Skin of body (tissue), 2 donors: ENCODE measurements around the gene CHSY3. TPM values are rescaled to one million over a fixed set of nuclear protein-coding genes. Genes with fewer than 3 reads are reported as not detected.

Source experiments
- DNase-seq: peaks from one replicate; lab custom pipeline; 2025; lab: John Stamatoyannopoulos, UW
- total RNA-seq: library from RNA; depleted of rRNA; stranded (reverse); fragments of >200 nt; gene quantifications from one replicate; pipeline ENCODE4 v1.2.3, GENCODE V29; 2014

The CHSY3 gene
- total RNA-seq, 1 donor from 2014 or later, result 9.6 TPM

DNA sequence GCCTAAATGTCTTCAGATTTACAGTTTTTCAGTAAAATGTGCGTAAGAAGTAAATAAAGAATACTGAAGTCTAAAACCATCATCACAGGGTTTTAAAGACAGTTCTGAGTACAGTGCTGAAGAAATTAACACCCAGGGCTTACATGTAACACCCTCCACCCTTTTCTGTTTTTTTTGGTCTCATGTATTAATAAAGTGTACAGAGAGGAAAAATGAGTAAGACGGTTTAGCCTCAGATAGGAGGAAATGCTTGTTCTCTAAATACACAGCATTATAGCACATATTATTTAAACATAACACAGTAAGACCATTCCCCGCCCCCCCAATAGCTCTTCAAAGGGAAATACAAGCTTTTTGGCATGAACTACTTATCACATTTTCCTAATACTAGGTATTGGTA is 119.3 kb downstream of the CHSY3 start:
- no peak for DNase-seq

DNA sequence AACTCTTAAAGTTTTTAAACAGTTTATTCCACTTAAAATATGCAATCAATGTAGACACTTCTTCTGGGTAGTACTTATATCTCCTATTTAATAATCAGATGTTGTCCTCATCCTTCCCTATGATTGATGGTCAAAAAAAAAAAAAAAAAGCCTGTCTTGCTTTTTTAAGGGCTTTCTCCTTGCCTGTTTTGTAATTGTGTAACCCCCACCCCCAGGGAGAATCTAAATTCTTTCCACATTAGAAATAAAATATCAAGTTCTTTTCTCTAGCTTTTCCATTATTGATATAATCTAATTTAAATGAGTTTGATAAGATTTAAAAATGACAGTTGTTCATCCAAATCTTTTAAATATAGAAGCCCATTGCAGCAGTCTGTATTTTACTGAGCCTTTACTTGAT is 119.7 kb downstream of the CHSY3 start:
- DNase-seq, result no peak

DNA sequence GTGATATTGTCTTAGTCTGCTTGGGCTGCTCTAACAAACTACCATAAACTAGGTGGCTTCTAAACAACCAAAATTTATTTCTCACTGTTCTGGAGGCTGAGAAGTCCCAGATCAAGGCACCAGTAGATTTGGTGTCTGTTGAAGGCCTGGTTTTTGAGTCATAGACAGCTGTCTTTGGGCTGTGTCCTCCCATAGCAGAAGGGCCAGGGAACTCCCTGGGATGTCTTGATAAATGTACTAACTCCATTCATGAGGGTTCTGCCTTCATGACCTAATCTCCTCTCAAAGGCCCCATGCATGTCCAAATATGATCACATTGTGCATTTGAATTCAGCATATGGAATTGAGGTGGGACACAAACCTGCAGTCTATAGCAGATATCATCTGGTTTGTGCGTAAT is 121.2 kb downstream of the CHSY3 start:
- DNase-seq, result no peak

DNA sequence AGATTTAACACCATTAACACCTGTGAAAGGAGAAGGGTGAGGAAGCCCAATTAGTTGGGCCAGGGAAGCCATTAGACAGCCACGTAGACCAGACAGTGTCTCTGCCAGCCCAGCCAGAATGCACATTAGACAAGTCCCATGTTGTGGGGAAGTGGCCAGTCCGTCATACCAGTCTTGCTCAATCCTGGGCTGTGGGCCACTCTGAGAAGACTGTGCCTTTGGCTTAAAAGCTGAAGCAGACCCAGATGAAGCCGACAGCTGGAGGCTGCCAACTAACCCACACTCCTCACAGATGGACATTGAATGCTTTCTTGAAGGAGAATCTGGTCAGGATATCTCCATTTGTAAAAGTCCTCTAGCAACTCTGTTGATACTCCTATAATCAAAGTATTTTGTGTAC is 128.5 kb downstream of the CHSY3 start:
- DNase-seq, result no peak

DNA sequence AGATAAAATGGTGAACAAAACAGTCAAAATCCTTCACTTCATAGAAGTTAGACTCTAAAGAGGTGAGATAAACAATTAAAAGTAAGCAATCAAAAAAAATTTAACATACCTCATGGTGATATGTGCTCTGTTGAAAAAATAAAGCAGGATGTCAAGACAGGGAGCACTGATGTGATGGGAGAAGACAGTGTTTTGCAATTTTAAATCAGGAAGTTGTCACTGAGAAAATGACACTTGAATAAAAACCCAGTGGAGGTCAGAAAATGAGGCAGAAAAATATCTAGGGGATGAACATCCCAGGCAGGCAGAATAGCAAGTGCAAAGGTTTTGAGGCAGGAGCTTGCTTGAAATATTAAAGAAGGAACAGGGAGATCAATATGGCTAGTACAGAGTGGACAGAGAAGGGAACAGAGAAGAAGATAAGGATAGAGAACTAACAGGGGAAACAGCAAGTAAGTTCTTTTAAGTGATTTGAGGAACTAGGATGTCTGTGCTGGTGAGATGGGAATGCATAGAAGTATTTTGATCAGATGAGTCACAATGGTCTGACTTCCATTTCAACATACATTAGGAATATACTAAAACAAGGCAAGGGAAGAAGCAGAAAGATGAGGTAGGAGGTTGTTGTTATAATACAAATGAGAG is 130.4 kb downstream of the CHSY3 start:
- no peak for DNase-seq

DNA sequence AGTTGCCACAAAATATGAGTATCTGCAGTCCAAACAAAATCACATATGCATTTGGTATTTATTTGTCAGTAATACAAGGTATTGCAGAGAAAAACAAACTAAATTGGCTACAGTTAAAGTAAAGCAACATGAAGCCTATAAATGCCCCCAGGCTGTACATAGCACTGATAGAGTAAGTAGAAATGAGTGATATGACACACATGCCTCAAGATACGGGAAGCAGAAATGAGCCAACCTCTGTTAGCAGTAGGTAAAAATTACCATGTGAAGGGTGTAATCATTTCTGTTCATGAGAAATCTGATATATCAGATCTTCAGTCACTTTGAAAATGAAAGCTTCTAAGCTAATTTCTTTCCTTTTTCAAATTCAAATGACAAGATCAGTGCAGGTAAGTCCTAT is 131.1 kb downstream of the CHSY3 start:
- DNase-seq, result no peak

DNA sequence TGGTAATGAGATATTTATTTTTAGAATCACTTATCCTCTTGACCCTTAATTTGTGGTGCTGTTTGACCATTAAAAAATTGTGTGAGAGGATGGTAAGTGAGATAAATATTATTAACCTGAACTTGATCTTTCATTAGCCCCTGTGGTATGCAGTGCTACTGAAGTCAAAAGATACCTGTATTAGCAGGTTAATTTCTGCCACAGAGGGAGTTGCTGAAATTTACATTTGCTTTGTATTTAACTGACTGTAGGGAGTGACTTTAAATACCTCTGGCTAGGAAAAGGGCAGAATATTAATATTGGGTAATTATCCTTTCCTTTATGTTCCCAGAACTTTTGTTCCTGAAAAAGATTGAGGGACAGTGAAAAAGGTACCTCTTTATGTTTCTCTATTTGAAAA is 133.6 kb downstream of the CHSY3 start:
- no peak for DNase-seq

DNA sequence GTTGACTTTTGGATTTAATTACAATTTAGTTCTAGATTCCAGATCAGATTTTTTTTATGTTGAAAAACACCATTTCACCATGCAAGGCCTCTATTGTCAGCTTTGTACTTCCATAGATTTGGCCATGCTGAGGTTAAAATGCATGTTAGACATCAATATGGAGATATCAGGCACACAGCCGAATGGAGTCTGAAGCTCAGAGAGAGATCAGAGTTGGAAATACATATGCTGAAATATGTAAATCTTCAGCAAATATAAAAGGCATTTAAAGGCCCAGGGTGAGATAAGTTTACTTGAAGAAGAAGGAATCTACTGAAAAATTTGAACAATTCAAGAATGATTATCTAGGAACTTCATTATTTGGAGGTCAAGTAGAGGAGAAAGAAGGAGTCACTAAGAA is 139.6 kb downstream of the CHSY3 start:
- DNase-seq, result no peak

DNA sequence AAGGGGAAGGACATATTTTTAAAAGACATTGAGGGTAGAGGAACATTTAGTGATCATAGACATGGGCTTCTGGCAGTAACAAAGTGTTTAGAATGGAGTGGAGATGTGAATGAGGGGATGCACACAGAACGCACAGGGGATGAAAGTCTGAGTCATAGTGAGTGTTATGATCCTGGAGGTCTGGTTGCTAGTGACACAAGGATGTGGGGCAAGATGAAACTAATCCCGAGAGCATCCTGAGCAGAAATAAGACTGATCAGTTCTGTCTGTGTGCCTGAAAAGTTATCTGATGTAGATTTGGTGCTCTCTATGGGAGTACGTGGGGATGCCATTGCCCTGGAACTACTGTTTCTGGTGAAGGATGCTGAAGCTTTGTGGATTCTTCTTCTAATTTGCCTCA is 141.1 kb downstream of the CHSY3 start:
- no peak for DNase-seq

DNA sequence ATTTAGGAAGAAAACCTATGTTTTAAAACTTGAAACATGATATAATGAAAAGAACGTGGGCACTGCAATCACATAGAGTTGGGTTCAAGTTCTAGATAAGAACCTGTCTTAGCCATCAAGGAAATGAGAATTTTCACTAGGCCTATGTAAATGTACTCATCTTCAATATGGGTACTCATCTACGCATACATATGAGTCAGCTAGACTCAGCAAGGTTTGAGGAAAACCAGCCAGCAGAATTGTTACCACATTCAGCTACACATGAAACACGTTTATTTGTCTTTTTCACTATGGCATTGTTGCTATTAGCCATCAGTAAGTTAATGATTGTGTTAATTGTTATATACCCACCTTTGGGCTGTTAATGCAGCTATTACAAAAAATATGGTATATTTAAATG is 146.3 kb downstream of the CHSY3 start:
- DNase-seq, result no peak

DNA sequence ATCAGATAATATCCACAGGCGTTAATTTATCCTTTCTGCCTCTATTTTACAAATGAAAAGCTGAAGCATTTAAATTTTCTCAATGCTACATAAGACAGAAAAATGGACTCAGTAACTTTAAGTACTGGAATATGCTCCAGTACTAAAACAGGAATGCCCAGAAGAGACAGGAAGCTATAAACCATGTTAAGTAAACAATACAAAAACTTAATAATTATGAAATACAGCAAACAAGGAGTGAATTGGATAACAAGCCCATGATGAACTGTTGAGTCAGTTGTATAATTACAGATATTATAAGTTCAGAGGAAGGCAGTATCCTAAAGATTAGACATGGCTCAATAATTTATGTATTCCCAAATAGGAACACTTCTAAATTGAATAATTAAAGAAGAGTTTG is 148.5 kb downstream of the CHSY3 start:
- DNase-seq, result no peak

DNA sequence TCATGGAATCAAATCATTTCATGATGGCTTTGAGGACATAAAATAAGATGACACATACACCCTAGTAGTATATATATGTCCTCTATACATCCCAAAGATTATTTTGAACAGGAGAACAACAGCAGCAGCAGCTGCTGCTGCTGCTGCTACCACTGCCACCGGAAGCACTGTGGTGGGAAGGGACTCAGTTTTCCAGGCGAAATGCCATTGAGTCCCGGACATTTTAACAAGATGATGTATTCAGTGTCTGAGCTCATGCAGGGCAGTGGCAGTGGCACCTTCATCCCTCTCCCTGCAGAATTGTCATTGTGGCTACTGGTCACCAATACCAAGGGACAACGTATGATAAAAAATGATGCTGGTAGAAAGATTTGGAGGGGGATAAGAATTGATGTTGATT is 151.3 kb downstream of the CHSY3 start:
- DNase-seq, result no peak

DNA sequence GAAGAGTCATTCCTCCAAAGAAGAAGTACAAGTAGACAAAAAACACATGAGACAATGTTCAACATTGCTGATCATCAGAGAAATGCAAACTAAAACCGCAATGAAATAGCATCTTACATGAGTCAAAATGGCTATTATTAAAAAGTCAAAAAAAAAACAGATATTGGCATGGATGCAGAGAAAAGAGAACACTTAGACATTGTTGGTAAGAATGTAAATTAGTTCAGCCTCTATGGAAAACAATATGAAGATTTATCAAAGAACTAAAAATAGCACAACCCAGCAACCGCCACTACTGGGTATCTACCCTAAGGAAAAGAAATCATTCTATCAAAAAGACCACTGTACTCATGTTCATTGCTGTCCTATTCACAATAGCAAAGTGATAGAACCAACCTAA is 157.5 kb downstream of the CHSY3 start:
- DNase-seq, result no peak

DNA sequence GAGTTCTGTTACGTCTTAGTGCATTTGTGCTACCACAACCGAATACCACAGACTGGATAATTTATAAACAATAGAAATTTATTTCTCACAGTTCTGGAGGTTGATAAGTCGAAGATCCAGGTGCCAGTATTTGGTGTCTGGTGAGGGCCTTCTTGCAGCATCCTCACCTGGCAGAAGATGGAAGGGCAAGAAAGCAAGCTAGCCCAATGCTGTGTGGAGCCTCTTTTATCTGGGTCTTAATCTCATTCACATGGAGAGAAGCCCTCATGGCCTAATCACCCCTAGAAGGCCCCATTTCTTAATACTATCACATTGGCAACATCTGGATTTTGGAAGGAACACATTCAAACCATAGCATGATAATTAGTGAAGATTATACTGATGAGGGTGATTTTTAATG is 159.3 kb downstream of the CHSY3 start:
- no peak for DNase-seq

DNA sequence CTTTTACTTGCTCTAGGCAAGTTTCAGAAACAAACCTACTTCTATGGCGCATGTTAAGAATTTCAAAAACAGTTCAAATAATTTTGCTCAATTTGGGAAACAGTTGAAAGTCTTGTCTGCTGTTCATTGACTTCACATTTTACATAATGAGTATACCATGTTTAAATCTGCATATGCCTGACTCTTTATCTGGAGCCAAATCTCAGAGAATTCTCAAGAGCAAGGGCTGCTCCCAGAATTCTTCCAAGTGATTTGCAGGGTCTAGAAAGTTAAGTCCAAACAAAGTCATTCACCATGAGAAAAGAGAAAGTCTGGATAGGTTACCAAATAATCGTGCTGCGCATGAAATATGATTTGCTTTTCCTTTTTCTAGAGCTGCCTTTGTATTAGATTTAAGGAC is 160.2 kb downstream of the CHSY3 start:
- no peak for DNase-seq

DNA sequence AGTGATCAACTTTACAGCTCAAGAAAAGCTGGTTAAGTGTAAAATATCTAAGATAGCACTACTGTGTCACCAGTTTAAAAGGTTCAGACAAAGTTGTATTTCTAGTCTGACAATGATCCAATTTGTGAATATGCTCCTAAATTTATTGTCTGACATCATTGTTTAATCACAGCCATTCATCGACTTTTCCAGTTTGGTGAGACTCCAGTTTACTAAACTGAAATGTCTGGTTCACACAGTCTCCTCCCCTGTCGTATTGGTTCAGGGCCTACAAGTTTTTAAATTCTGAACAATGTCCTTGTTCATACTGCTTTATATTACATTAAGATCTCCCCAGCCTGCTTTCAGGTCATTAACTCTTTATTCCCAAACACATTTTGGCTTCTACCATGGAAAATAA is 161.4 kb downstream of the CHSY3 start:
- no peak for DNase-seq

DNA sequence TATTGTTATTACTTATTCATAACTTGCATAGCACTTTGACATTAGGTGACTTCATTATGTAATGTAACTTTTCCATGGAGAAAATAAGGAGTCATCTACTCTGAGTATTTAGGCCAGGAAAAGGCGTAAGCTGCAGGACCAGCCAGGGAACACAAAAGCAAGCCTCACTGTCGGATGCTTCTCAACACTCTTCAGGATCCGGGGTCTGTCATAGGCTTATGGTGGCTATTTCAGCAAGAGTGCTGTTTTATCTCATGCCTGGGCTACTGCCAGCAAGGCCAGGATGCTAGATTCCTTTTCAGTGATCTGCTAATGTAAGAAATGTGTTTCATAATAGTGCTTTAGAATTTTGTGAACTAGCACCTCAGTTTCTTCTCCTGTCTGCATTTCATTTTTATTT is 162.4 kb downstream of the CHSY3 start:
- no peak for DNase-seq

DNA sequence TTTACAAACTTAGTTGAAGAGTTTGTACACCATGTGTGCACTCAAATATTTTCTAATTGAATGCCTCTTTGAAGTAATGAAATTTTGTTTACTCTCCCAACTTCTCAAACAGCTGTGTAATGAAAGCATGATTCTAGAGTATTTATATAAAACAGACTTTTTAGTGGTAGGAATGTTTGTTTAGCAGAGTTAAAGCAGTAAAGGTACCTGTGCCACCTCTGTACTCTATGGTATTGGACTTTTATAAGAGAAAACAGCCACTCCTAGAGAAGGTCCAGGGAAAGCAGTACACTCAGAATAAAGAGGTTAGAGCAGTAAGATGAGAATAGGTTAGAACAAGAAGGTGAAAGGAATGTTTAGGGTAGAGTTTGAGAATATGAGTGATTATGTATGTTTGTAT is 163.1 kb downstream of the CHSY3 start:
- no peak for DNase-seq

DNA sequence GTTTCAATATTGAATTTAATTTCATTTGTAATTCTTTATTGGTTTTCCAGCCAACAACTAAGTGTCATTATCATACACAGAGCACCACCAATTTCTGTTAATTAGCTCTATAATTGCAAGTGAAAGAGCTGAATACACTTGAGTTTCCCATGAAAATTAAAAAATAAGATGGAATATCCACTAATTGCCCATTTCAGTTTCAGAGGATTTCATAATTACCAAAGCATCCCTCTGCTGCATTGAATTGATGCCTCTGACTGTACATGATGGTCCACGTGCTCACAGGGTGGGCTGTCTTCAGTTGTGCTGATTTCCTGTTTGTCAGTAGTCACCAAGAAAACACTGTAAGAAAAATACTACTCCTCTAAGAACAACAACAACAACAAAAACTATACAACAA is 163.8 kb downstream of the CHSY3 start:
- no peak for DNase-seq

DNA sequence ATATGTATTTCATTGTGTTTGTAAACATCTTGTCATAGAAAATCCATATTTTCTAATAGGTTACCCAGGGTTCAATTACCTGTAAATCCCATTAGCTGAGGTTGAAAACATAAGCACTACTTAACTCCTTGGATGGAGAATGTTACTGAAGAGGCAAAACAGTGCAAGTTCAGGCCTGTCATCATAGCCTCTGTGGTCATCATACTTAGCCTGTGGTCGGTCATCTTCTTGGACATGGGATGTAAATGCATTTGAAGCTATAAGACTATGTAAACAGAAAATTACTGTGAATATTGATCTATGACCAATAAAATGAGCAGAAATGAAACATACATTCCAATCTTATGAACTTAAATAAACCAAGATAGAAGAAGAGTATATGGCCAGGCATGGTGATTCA is 164.7 kb downstream of the CHSY3 start:
- no peak for DNase-seq

DNA sequence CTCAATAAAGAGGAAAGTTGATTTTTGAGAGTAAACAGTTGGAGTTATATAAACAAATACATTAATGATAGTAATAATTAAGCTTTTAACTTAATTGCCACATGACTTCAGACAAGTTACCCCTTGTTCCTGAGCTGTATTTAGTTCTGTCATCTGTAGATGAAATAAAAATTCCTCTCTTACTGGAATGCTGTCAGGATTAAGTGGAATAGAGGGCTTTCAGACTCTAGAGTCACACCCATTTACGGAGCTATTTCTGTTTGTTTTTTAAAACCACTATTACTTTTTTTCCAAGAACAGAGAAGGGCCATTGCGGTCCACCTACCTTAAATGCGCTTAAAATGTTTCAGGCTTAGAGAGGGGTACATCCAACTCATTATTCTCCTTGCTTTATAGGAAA is 170.6 kb downstream of the CHSY3 start:
- no peak for DNase-seq

DNA sequence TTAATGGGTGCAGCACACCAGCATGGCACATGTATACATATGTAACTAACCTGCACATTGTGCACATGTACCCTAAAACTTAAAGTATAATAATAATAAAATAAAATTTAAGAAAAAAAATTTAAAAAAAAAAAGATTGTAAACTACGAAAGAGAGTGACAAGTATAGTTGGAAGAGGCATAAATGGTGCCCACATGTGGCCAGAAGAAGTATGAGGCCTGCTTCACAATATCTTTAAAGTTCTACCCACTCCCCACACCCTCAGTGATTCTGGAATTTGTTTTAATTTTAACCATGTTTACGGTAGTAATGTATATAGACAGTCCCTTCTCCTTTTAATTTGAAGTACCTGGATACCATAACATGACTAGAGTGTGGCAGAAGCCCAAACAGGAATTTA is 172.7 kb downstream of the CHSY3 start:
- no peak for DNase-seq

DNA sequence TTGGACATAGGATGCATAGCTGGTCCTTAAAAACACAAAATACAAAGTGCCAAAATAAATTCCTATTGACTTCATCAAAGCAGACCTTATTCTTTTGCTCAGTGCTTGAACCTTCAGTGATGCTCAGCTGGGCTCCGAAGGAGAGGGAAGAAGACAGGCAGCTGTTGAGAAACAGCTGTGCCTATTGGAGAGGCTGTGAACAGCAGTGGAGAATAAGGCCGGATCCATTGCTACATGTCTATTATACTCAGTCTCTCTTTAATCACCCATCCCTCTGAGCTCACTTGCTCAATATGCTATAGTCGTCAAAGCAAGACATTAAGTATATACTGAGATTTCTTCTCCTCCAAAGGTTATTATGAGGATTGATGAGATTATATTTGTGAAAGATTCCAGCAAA is 174.4 kb downstream of the CHSY3 start:
- no peak for DNase-seq

DNA sequence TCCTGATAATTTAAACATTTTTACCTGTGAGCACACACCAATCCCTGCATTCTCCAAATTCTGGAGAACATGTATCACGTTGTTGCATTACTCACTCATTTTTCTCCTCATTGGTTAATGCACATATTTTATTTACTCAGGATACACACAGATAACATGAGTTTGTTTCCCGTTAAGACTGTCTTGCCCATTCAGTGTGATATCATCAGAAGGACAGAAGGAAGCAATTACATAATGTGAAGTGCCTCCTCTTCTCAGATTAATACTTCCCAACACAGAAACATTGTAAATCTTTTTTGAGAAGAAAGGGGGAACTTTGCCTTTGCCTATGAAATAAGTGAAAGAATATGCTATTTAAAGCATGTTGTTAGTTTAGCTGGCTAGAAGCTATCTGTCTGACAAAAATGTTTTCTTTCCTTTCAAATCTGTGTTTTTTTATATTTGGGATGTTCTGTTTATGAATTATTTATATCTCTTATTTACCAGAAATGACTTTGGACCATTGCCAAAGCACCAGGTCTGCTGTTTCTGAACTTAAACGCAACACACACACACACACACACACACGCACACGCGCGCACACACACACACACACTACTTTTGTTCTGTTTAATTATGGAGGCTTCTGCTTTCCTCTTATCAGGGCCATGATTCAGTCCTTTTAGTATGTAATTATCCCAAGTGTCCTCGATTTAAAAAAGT is 186.5 kb downstream of the CHSY3 start:
- peak; percentile 47 for DNase-seq
